CD8-positive, alpha-beta memory T cell (primary cell): ENCODE measurements around the gene ACP7. TPM values are rescaled to one million over a fixed set of nuclear protein-coding genes. Genes with fewer than 3 reads are reported as not detected.
"Not testable (repeated sequence)": the region's sequence is repeated elsewhere in the genome, so short reads cannot be mapped to it uniquely, and the experiment has no call there.

ENCODE experiments used
- CTCF ChIA-PET: fragments of 350-600 bp; sonication (Branson Sonifier 250); formaldehyde crosslinking; loops from one replicate; lab custom pipeline; 2021; ENCODE audit warnings: antibody characterized with exemption; lab: Charles Lee
- POLR2A ChIA-PET: fragments of 350-600 bp; sonication (Branson Sonifier 250); formaldehyde crosslinking; loops from one replicate; lab custom pipeline; 2021; ENCODE audit warnings: antibody characterized with exemption; lab: Charles Lee
- DNase-seq, 5 donors: peaks; one replicate each; pipeline versions ENCODE4 v3.0.0 to v3.0.0-alpha.2; 2020 to 2022; ENCODE audit warnings: mixed read lengths in 1 of 5
- H3K27ac ChIP-seq: one replicate; pipeline ENCODE4 v1.7.0; 2013; ENCODE audit warnings: low read depth, mild to moderate bottlenecking, low read length, moderate library complexity
- H3K27me3 ChIP-seq: 2 replicates; pipeline ENCODE4 v1.7.0; 2013; ENCODE audit warnings: low read length, mild to moderate bottlenecking; ENCODE audit not compliant: insufficient read depth, poor library complexity, severe bottlenecking
- H3K36me3 ChIP-seq: 2 replicates; pipeline ENCODE4 v1.7.0; 2013; ENCODE audit warnings: mild to moderate bottlenecking, low read length, moderate library complexity; ENCODE audit not compliant: insufficient read depth
- H3K4me1 ChIP-seq: 2 replicates; pipeline ENCODE4 v1.7.0; 2013; ENCODE audit warnings: mild to moderate bottlenecking, low read length, moderate library complexity; ENCODE audit not compliant: insufficient read depth
- H3K4me3 ChIP-seq: 2 replicates; pipeline ENCODE4 v1.7.0; 2013; ENCODE audit warnings: mild to moderate bottlenecking, low read length
- H3K9me3 ChIP-seq: 2 replicates; pipeline ENCODE4 v1.7.0; 2013; ENCODE audit warnings: mild to moderate bottlenecking, low read length
- H3K27ac Mint-ChIP-seq, 8 donors: one replicate each; pipeline ENCODE4 v1.8.0; 2020 to 2021; ENCODE audit warnings: mixed read lengths in 8 of 8, mild to moderate bottlenecking in 6 of 8, inconsistent platforms in 3 of 8, moderate library complexity in 3 of 8
- H3K27me3 Mint-ChIP-seq, 2 donors: one replicate each; pipeline ENCODE4 v1.8.0; 2020 to 2021; ENCODE audit warnings: mixed read lengths in 2 of 2, mild to moderate bottlenecking in 1 of 2, moderate library complexity in 1 of 2
- H3K36me3 Mint-ChIP-seq, 3 donors: one replicate each; pipeline ENCODE4 v1.8.0; 2020 to 2021; ENCODE audit warnings: mixed read lengths in 3 of 3, inconsistent platforms in 1 of 3, mild to moderate bottlenecking in 1 of 3
- H3K4me1 Mint-ChIP-seq, 3 donors: one replicate each; pipeline ENCODE4 v1.8.0; 2020 to 2021; ENCODE audit warnings: mixed read lengths in 3 of 3, inconsistent platforms in 1 of 3, mild to moderate bottlenecking in 1 of 3
- H3K4me3 Mint-ChIP-seq, 7 donors: one replicate each; pipeline ENCODE4 v1.8.0; 2020 to 2021; ENCODE audit warnings: mixed read lengths in 7 of 7, mild to moderate bottlenecking in 6 of 7, moderate library complexity in 4 of 7, inconsistent platforms in 2 of 7
- H3K9me3 Mint-ChIP-seq, 5 donors: one replicate each; pipeline ENCODE4 v1.8.0; 2020 to 2022; ENCODE audit warnings: mixed read lengths in 5 of 5, mild to moderate bottlenecking in 3 of 5, moderate library complexity in 2 of 5, inconsistent platforms in 1 of 5
- polyA plus RNA-seq: library from polyadenylated mRNA; unstranded; fragments of 300-500 nt; fragmentation: Illumina TruSeq; gene quantifications from one replicate; pipeline ENCODE4 v1.2.3, GENCODE V29; 2021
- total RNA-seq, 2 experiments: library from RNA; stranded (reverse); gene quantifications; one replicate each; pipeline ENCODE4 v1.2.3, GENCODE V29; 2021

ACP7 gene
- total and polyA plus RNA-seq, 3 experiments from 2014 or later, result 0.22 TPM; not detected in 2

DNA sequence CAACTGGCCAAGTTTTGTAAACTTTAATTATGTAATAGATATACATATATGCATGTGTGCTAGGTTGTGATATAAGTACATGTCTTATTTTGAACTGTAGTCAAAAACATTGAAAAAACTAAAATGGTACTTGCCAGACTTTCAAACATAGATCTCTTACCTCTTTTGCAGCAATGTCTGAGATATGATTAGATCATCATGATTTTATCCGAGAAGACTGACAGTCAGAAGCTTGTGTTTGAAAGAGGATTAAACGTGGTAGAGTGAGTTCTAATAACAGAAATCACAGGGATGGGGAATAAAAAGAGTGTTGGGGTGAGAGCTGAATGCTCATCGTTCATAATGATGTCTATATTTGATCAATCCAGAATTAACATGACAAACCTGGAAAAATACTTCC, 18.2 kb upstream of the ACP7 start:
- Histone ChIP-seq H3K27ac (no peak overlapping the region), H3K36me3 (no peaks in the 10 kb centered on the region), H3K27me3 (no peaks in the 10 kb centered on the region), H3K9me3 (no peaks in the 10 kb centered on the region), H3K4me3 (no peak overlapping the region), H3K4me1 (no peaks in the 10 kb centered on the region)
- no peak overlapping the region for H3K4me3 Mint-ChIP-seq
- H3K4me1 Mint-ChIP-seq, result peaks cover 3 to 10% (median 8%) of the 10 kb centered on the region in 3 donors
- ChIA-PET CTCF (no interaction called here), POLR2A (no interaction called here)
- H3K36me3 Mint-ChIP-seq, result peaks cover 0 to 3% (median 3%) of the 10 kb centered on the region in 3 donors
- peaks cover 4% of the 10 kb centered on the region in 2 donors for H3K27me3 Mint-ChIP-seq
- H3K27ac Mint-ChIP-seq, result no peak overlapping the region
- DNase-seq, result no peak
- peaks cover 0 to 2% (median 0%) of the 10 kb centered on the region in 5 donors for H3K9me3 Mint-ChIP-seq

DNA sequence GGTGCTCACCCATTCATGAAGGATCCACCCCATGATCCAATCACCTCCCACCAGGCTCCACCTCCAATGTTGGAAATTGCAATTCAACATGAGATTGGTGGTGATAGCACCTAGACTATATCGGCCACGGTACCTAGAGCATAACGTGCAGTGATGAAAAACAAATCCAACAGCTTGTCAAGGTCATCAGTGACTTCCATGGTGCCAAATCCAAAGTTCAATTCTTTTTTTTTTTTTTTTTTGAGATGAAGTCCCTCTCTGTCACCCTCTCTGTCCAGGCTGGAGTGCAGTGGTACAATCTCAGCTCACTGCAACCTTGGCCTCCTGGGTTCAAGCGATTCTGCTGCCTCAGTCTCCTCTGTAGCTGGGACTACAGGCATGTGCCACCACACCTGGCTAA, 17.1 kb upstream of the ACP7 start:
- H3K4me1 Mint-ChIP-seq, result peaks cover 0 to 2% (median 0%) of the 10 kb centered on the region in 3 donors
- ChIA-PET CTCF (no interaction called here), POLR2A (no interaction called here)
- H3K9me3 Mint-ChIP-seq, result peaks cover 0 to 2% (median 0%) of the 10 kb centered on the region in 5 donors
- Histone ChIP-seq H3K4me3 (no peak overlapping the region), H3K27me3 (no peaks in the 10 kb centered on the region), H3K4me1 (no peaks in the 10 kb centered on the region), H3K27ac (no peak overlapping the region), H3K9me3 (no peaks in the 10 kb centered on the region), H3K36me3 (no peaks in the 10 kb centered on the region)
- no peak overlapping the region for H3K4me3 Mint-ChIP-seq
- H3K36me3 Mint-ChIP-seq, result no peaks in the 10 kb centered on the region
- H3K27me3 Mint-ChIP-seq, result peaks cover 2 to 4% of the 10 kb centered on the region in 2 donors
- DNase-seq, result no peak
- peak overlapping the region in 2 of 8 donors; percentile 45 to 52 for H3K27ac Mint-ChIP-seq

DNA sequence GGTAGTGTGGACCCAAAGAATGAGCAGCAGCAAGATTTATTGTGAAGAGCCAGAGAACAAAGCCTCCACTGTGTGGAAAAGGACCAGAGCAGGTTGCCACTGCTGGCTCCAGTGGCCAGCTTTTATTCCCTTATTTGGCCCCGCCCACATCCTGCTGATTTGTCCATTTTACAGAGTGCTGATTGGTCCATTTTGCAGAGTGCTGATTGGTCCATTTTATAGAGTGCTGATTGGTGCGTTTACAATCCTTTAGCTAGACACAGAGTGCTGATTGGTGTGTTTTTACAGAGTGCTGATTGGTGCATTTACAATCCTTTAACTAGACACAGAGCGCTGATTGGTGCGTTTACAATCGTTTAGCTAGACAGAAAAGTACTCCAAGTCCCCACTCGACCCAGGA, 15.9 kb upstream of the ACP7 start:
- CTCF ChIA-PET, H3K4me1 ChIP-seq, H3K4me3 Mint-ChIP-seq, H3K36me3 ChIP-seq, H3K27ac ChIP-seq, H3K9me3 ChIP-seq, H3K27me3 ChIP-seq, POLR2A ChIA-PET, H3K27me3 Mint-ChIP-seq, H3K36me3 Mint-ChIP-seq, H3K9me3 Mint-ChIP-seq, H3K4me3 ChIP-seq, DNase-seq: not testable (repeated sequence)
- Mint-ChIP-seq H3K27ac (peak overlapping the region in 1 of 8 donors; percentile 36), H3K4me1 (peaks cover 9 to 10% (median 10%) of the 10 kb centered on the region in 3 donors)

DNA sequence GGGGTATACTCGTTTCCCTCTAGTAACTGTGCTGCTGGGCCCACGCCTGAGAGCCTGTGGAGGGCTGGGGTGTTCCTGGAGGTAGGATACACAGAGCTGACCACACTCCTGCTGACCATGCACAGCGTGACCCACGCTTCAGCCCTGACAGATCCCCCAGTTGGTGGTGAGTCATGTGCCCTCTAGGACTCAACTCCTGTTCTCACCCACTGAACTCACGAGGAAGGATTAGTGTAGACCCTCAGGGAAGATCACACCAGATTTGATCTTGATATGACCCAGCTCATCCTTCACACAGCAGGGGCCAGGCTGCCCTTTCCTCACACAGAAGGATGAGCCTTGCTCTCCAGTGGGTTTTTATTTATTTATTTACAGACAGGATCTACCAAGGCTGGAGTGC, 13.3 kb upstream of the ACP7 start:
- CTCF ChIA-PET, result no interaction called here

DNA sequence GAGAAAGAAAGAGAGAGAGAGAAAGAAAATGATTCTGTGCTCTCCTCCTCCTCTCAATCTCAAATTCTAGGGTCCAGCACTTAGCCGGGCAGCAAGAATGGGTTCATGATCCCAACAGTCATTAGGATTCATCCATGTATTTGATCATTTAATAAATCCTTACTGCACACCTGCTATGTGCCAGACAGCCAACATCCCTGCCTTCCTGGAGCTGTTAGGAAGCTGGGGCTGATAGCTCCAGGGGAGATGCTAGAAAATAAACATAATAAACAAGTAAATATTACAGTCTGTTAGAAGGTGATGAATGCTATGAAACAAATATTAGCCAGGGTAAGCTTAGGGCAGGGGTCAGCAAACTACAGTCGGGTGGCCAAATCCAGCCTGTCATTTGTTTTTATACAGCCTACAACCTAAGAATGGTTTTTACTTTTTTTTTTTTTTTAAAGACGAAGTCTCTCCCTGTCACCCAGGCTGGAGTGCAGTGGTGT, 9.9 kb upstream of the ACP7 start:
- H3K9me3 ChIP-seq, result no peaks in the 10 kb centered on the region
- peak overlapping the region; percentile 87 to 99 (median 96) for H3K27ac Mint-ChIP-seq
- no peaks in the 10 kb centered on the region for H3K36me3 ChIP-seq
- no peaks in the 10 kb centered on the region for H3K27me3 ChIP-seq
- peaks cover 22 to 26% (median 26%) of the 10 kb centered on the region in 3 donors for H3K4me1 Mint-ChIP-seq
- peaks cover 2 to 17% of the 10 kb centered on the region in 2 donors for H3K27me3 Mint-ChIP-seq
- POLR2A ChIA-PET, result interaction anchor here (0.6 to 1.8 kb wide), 2 partner anchors 26 to 700 kb away, joined by 3 to 4 read pairs; partner anchors contain the start of gene PSMD8
- no peak overlapping the region for H3K4me3 Mint-ChIP-seq
- H3K4me1 ChIP-seq, result peaks cover 20% of the 10 kb centered on the region
- H3K36me3 Mint-ChIP-seq, result peaks cover 0 to 4% (median 0%) of the 10 kb centered on the region in 3 donors
- H3K9me3 Mint-ChIP-seq, result no peaks in the 10 kb centered on the region
- no peak for DNase-seq
- CTCF ChIA-PET, result interaction anchor here (0.9 to 1.2 kb wide), 2 partner anchors 36 to 144 kb away, joined by 3 to 4 read pairs; partner anchors contain the start of genes MRPS12 and SARS2
- H3K4me3 ChIP-seq, result no peak overlapping the region
- H3K27ac ChIP-seq, result peak overlapping the region; percentile 6

More for the DNA sequence above, 13.3 kb upstream of the ACP7 start:
- Histone ChIP-seq H3K36me3 (no peaks in the 10 kb centered on the region), H3K27me3 (no peaks in the 10 kb centered on the region), H3K4me1 (peaks cover 20% of the 10 kb centered on the region), H3K9me3 (no peaks in the 10 kb centered on the region), H3K4me3 (no peak overlapping the region), H3K27ac (no peak overlapping the region)
- Mint-ChIP-seq H3K27ac (peak overlapping the region in 5 of 8 donors; percentile 17 to 82 (median 70)), H3K27me3 (peaks cover 2 to 3% of the 10 kb centered on the region in 2 donors), H3K4me1 (peaks cover 21 to 25% (median 25%) of the 10 kb centered on the region in 3 donors), H3K9me3 (peaks cover 0 to 2% (median 0%) of the 10 kb centered on the region in 5 donors), H3K36me3 (peaks cover 0 to 4% (median 0%) of the 10 kb centered on the region in 3 donors), H3K4me3 (no peak overlapping the region)
- no peak for DNase-seq
- POLR2A ChIA-PET, result no interaction called here

DNA sequence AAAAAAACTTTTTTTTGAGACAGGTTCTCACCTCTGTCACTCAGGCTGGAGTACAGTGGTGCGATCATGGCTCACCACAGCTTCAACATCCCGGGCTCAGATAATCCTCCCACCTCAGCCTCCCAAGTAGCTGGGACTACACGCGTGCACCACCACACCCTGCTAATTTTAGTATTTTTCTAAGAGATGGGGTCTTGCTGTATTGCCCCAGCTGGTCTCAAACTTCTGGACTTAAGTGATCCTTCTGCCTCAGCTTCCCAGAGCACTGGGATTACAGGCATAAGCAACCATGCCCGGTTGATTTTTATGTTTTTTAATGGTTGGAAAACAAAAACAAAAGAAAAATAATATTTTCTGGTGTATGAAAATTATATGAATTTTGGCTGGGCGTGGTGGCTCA, 9.2 kb upstream of the ACP7 start:
- Mint-ChIP-seq H3K36me3 (peaks cover 0 to 4% (median 0%) of the 10 kb centered on the region in 3 donors), H3K27me3 (peaks cover 2 to 21% of the 10 kb centered on the region in 2 donors), H3K27ac (peak overlapping the region in 7 of 8 donors; percentile 29 to 99 (median 96)), H3K9me3 (no peaks in the 10 kb centered on the region), H3K4me1 (peaks cover 22 to 26% (median 26%) of the 10 kb centered on the region in 3 donors), H3K4me3 (no peak overlapping the region)
- Histone ChIP-seq H3K9me3 (no peaks in the 10 kb centered on the region), H3K27me3 (no peaks in the 10 kb centered on the region), H3K4me3 (no peak overlapping the region), H3K27ac (no peak overlapping the region), H3K36me3 (no peaks in the 10 kb centered on the region), H3K4me1 (peaks cover 20% of the 10 kb centered on the region)
- ChIA-PET POLR2A (no interaction called here), CTCF (no interaction called here)
- DNase-seq, result no peak

DNA sequence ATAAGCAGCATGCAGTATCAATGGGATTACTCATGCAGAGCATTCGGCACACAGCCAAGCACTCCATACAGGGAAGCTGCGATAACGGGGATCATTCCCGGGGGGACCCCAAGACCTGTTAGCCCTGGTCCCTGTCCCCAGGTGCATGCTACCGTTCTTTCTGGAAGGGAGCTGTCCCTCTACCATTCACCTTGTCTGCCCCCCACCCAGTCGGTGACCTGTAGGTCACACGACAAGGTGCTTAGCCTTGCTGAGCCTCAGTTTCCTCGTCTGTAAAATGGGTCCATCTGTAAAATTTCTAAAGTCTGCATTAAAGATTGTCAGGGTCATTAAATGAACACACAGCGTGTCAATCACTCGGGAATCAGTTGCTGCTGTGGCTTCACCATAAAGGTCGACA, 6.8 kb upstream of the ACP7 start:
- peaks cover 19 to 25% (median 25%) of the 10 kb centered on the region in 3 donors for H3K4me1 Mint-ChIP-seq
- no peak overlapping the region for H3K4me3 Mint-ChIP-seq
- Histone ChIP-seq H3K4me1 (peaks cover 20% of the 10 kb centered on the region), H3K27me3 (peaks cover 3% of the 10 kb centered on the region), H3K36me3 (no peaks in the 10 kb centered on the region), H3K4me3 (no peak overlapping the region), H3K27ac (no peak overlapping the region), H3K9me3 (no peaks in the 10 kb centered on the region)
- H3K27ac Mint-ChIP-seq, result peak overlapping the region in 3 of 8 donors; percentile 39 to 49 (median 47)
- DNase-seq, result no peak
- CTCF ChIA-PET, result no interaction called here
- POLR2A ChIA-PET, result no interaction called here
- no peaks in the 10 kb centered on the region for H3K9me3 Mint-ChIP-seq
- H3K36me3 Mint-ChIP-seq, result peaks cover 0 to 4% (median 0%) of the 10 kb centered on the region in 3 donors
- peaks cover 7 to 35% of the 10 kb centered on the region in 2 donors for H3K27me3 Mint-ChIP-seq

DNA sequence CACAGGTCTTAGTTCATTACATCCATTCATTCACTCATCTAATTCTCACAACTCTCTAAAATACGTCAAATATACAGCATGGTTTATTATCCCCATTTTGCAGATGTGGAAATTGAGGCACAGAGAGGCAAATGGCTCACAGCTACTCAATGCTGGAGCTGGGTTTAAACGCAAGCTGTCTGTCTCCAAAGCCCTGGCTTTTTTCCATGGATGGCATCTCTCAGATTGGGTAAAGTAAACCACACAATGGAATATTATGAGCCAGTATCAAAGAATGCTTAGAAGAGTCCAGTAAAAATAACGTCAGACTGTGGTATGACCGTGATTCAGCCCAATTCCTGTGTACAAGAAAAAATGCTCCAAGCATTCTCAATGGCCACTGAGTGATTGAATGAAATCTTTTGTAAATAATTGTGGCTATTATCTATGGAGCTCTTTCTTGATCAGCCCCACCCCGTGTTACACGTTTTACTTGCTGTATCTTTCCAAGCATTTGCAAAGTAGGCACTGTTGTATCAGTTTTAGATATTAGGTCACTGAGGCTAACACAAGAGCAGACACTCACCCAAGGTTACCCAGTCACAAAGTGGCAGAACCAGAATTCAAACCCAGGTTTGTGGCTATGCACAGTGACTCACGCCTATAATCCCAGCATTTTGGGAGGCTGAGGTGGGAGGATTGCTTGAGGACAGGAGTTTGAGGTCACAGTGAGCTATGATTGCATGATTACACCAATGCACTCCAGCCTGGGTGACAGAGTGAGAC, 5.5 kb upstream of the ACP7 start:
- peak overlapping the region in 1 of 8 donors; percentile 20 for H3K27ac Mint-ChIP-seq
- no peaks in the 10 kb centered on the region for H3K36me3 ChIP-seq
- H3K27me3 Mint-ChIP-seq, result peaks cover 14 to 48% of the 10 kb centered on the region in 2 donors
- DNase-seq, result no peak
- H3K4me1 Mint-ChIP-seq, result peaks cover 20 to 25% (median 24%) of the 10 kb centered on the region in 3 donors
- no peak overlapping the region for H3K27ac ChIP-seq
- no peaks in the 10 kb centered on the region for H3K9me3 ChIP-seq
- H3K4me3 ChIP-seq, result no peak overlapping the region
- H3K4me3 Mint-ChIP-seq, result no peak overlapping the region
- CTCF ChIA-PET, result interaction anchor here (1.3 kb wide), 1 partner anchor 32 kb away, joined by 3 read pairs; no protein-coding TSS in a partner anchor
- H3K9me3 Mint-ChIP-seq, result no peaks in the 10 kb centered on the region
- peaks cover 21% of the 10 kb centered on the region for H3K4me1 ChIP-seq
- POLR2A ChIA-PET, result no interaction called here
- H3K36me3 Mint-ChIP-seq, result peaks cover 0 to 3% (median 0%) of the 10 kb centered on the region in 3 donors
- peaks cover 14% of the 10 kb centered on the region for H3K27me3 ChIP-seq
